GM21825 (cell line): ENCODE results near the gene ANKRD18A.

Experiments
- ATAC-seq: cut with Tn5 transposase; IDR thresholded peaks from one replicate; pipeline ENCODE4 v1.9.1; 2021; ENCODE audit warnings: mild to moderate bottlenecking, moderate library complexity; ENCODE audit not compliant: unreplicated experiment

The ANKRD18A gene

GRCh38 chr9:38620483-38621433, at the start of gene ANKRD18A:
Gene ANKRD18A (minus strand): TSS chr9:38620596. CDS start chr9:38620285, 311 bp downstream.
- ATAC-seq: peak; percentile 66

- no peak for ATAC-seq
Observed at GRCh38 chr9:38668791-38669466, 48.5 kb upstream of the ANKRD18A start.

- no peak for ATAC-seq
Observed at GRCh38 chr9:38662763-38663593, 42.6 kb upstream of the ANKRD18A start.

GRCh38 chr9:38659538-38659937, 39.1 kb upstream of the ANKRD18A start:
- ATAC-seq: no peak

- no peak for ATAC-seq
Observed at GRCh38 chr9:38656896-38657295, 36.5 kb upstream of the ANKRD18A start.

GRCh38 chr9:38652486-38652885, 32.1 kb upstream of the ANKRD18A start:
- no peak for ATAC-seq

- ATAC-seq: no peak
Observed at GRCh38 chr9:38652044-38652443, 31.6 kb upstream of the ANKRD18A start.

GRCh38 chr9:38651400-38652042, 31.1 kb upstream of the ANKRD18A start:
- ATAC-seq: no peak

GRCh38 chr9:38650564-38650963, 30.2 kb upstream of the ANKRD18A start:
- no peak for ATAC-seq

- no peak for ATAC-seq
Observed at GRCh38 chr9:38649731-38650363, 29.5 kb upstream of the ANKRD18A start.

GRCh38 chr9:38644601-38645000, 24.2 kb upstream of the ANKRD18A start:
- ATAC-seq: no peak

- no peak for ATAC-seq
Observed at GRCh38 chr9:38643815-38644173, 23.4 kb upstream of the ANKRD18A start.

GRCh38 chr9:38642951-38643814, 22.8 kb upstream of the ANKRD18A start:
- no peak for ATAC-seq

- no peak for ATAC-seq
Observed at GRCh38 chr9:38641985-38642864, 21.8 kb upstream of the ANKRD18A start.

- no peak for ATAC-seq
Observed at GRCh38 chr9:38641142-38641541, 20.7 kb upstream of the ANKRD18A start.

- no peak for ATAC-seq
Observed at GRCh38 chr9:38639577-38639940, 19.2 kb upstream of the ANKRD18A start.

GRCh38 chr9:38638881-38639576, 18.6 kb upstream of the ANKRD18A start:
- ATAC-seq: no peak

- ATAC-seq: no peak
Observed at GRCh38 chr9:38634315-38634714, 13.9 kb upstream of the ANKRD18A start.
